H1 (cell line): ENCODE data around the gene TEDC1. TPM values are rescaled to one million over a fixed set of nuclear protein-coding genes. Genes with fewer than 3 reads are reported as not detected.

Experiments
- CTCF ChIA-PET: fragments of 300-600 bp; sonication (Branson Sonifier 250); formaldehyde crosslinking; loops from one replicate; lab custom pipeline; 2021; ENCODE audit not compliant: partially characterized antibody; lab: Charles Lee
- POLR2A ChIA-PET: fragments of 300-600 bp; sonication (Branson Sonifier 250); formaldehyde crosslinking; loops from one replicate; lab custom pipeline; 2021; ENCODE audit warnings: inconsistent platforms; ENCODE audit not compliant: partially characterized antibody; lab: Charles Lee
- DNase-seq, 2 experiments: peaks; one replicate each; pipeline versions ENCODE4 v3.0.0 to v3.0.0-alpha.2; 2010 to 2022; ENCODE audit warnings: low spot score in 2 of 2, low read depth in 1 of 2, mixed read lengths in 1 of 2
- FAIRE-seq: peaks from 2 replicates; lab custom pipeline; 2011; peaks lifted over from hg19 to GRCh38; lab: Jason Lieb, UNC
- H2AFZ ChIP-seq: 2 replicates; pipeline ENCODE4 v1.8.1; 2012; ENCODE audit warnings: low read length, inconsistent platforms
- H2AK5ac ChIP-seq: 2 replicates; pipeline ENCODE4 v1.6.1; 2013; ENCODE audit warnings: low read depth, low read length
- H2BK120ac ChIP-seq: replicated peaks from 2 replicates; pipeline ENCODE3; 2013; ENCODE audit warnings: low read depth, low read length, inconsistent platforms
- H2BK12ac ChIP-seq: 2 replicates; pipeline ENCODE4 v1.6.1; 2013; ENCODE audit warnings: low read depth, low read length
- H2BK15ac ChIP-seq: 2 replicates; pipeline ENCODE4 v1.6.1; 2013; ENCODE audit warnings: low read length
- H2BK20ac ChIP-seq: 2 replicates; pipeline ENCODE4 v1.6.1; 2013; ENCODE audit warnings: low read length
- H2BK5ac ChIP-seq: 2 replicates; pipeline ENCODE4 v1.6.1; 2013; ENCODE audit warnings: low read depth, low read length
- H3K14ac ChIP-seq: 2 replicates; pipeline ENCODE4 v1.6.1; 2013; ENCODE audit warnings: inconsistent platforms; ENCODE audit not compliant: insufficient read length
- H3K18ac ChIP-seq: 2 replicates; pipeline ENCODE4 v1.6.1; 2013; ENCODE audit warnings: low read length; ENCODE audit errors: extremely low read depth
- H3K23ac ChIP-seq: 2 replicates; pipeline ENCODE4 v1.6.1; 2013; ENCODE audit warnings: inconsistent platforms; ENCODE audit not compliant: insufficient read length
- H3K23me2 ChIP-seq: 2 replicates; pipeline ENCODE4 v1.6.1; 2013; ENCODE audit warnings: low read depth, low read length
- H3K27ac ChIP-seq: 2 replicates; pipeline ENCODE4 v1.6.1; 2011; ENCODE audit warnings: low read depth, low read length, inconsistent platforms
- H3K27me3 ChIP-seq, 4 experiments: replicated peaks in 1 of 4; 1 replicate in 1 of 4; 2 replicates in 3 of 4; pipeline versions ENCODE4 v1.6.1 to v1.8.1; 2011 to 2013; ENCODE audit warnings: low read length in 3 of 4, mild to moderate bottlenecking in 3 of 4, inconsistent platforms in 2 of 4, mixed read lengths in 2 of 4, moderate library complexity in 1 of 4; ENCODE audit not compliant: control insufficient read depth in 3 of 4, insufficient read depth in 3 of 4; ENCODE audit errors: extremely low read depth in 1 of 4
- H3K36me3 ChIP-seq, 4 experiments: 2 replicates each; pipeline versions ENCODE4 v1.6.1 to v1.8.1; 2011 to 2013; ENCODE audit warnings: mild to moderate bottlenecking in 4 of 4, low read length in 3 of 4, moderate library complexity in 2 of 4, control low read depth in 1 of 4, inconsistent platforms in 1 of 4; ENCODE audit not compliant: insufficient read depth in 4 of 4, control insufficient read depth in 2 of 4
- H3K4ac ChIP-seq: replicated peaks from 2 replicates; pipeline ENCODE3; 2013; ENCODE audit warnings: low read length, low read depth, mixed read lengths, inconsistent platforms; ENCODE audit not compliant: insufficient read length
- H3K4me1 ChIP-seq, 4 experiments: replicated peaks in 1 of 4; 1 replicate in 1 of 4; 2 replicates in 3 of 4; pipeline versions ENCODE4 v1.6.1 to v1.8.1; 2011 to 2013; ENCODE audit warnings: low read length in 3 of 4, inconsistent platforms in 2 of 4, mixed read lengths in 1 of 4; ENCODE audit not compliant: insufficient read depth in 4 of 4, control insufficient read depth in 3 of 4
- H3K4me2 ChIP-seq, 2 experiments: 2 replicates each; pipeline versions ENCODE4 v1.6.1 to v1.8.1; 2011 to 2013; ENCODE audit warnings: low read depth in 2 of 2, low read length in 2 of 2, control low read depth in 1 of 2, inconsistent platforms in 1 of 2, mild to moderate bottlenecking in 1 of 2; ENCODE audit not compliant: insufficient read depth in 1 of 2
- H3K4me3 ChIP-seq, 4 experiments: fragments of 200-600, 300-600 bp in 1 of 4; sonication (generic), shearing (Covaris generic), sonication (Bioruptor Twin) in 1 of 4; 2 replicates each; pipeline versions ENCODE4 v1.5.1 to v1.8.1; 2011 to 2016; ENCODE audit warnings: low read length in 4 of 4, low read depth in 3 of 4, control low read depth in 2 of 4, inconsistent platforms in 2 of 4, mild to moderate bottlenecking in 2 of 4, mixed read lengths in 1 of 4, moderate library complexity in 1 of 4; ENCODE audit not compliant: insufficient read depth in 2 of 4; ENCODE audit errors: extremely low read depth in 1 of 4
- H3K56ac ChIP-seq: replicated peaks from 2 replicates; pipeline ENCODE3; 2013; ENCODE audit warnings: low read depth, mild to moderate bottlenecking, mixed read lengths, low read length, inconsistent platforms; ENCODE audit not compliant: insufficient read length
- H3K79me1 ChIP-seq: 2 replicates; pipeline ENCODE4 v1.6.1; 2013; ENCODE audit warnings: low read depth, low read length, control low read depth
- H3K79me2 ChIP-seq, 2 experiments: 2 replicates each; pipeline versions ENCODE4 v1.6.1 to v1.8.1; 2012 to 2013; ENCODE audit warnings: low read length in 2 of 2, mild to moderate bottlenecking in 2 of 2, inconsistent platforms in 1 of 2; ENCODE audit not compliant: insufficient read depth in 2 of 2, control insufficient read depth in 1 of 2
- H3K9ac ChIP-seq, 4 experiments: replicated peaks in 1 of 4; 1 replicate in 1 of 4; 2 replicates in 3 of 4; pipeline versions ENCODE4 v1.6.1 to v1.8.1; 2011 to 2013; ENCODE audit warnings: low read depth in 3 of 4, low read length in 3 of 4, control low read depth in 2 of 4, mild to moderate bottlenecking in 2 of 4, moderate library complexity in 2 of 4, inconsistent platforms in 1 of 4; ENCODE audit errors: extremely low read depth in 1 of 4
- H3K9me3 ChIP-seq, 2 experiments: 2 replicates each; pipeline versions ENCODE4 v1.6.1 to v1.8.1; 2012 to 2013; ENCODE audit warnings: mild to moderate bottlenecking in 2 of 2, moderate library complexity in 2 of 2, control low read depth in 1 of 2, inconsistent platforms in 1 of 2, low read depth in 1 of 2, low read length in 1 of 2, mixed read lengths in 1 of 2; ENCODE audit not compliant: insufficient read depth in 2 of 2
- H4K20me1 ChIP-seq, 2 experiments: replicated peaks in 1 of 2; 2 replicates each; pipeline versions ENCODE3 to v1.8.1; 2011 to 2013; ENCODE audit warnings: inconsistent platforms in 2 of 2, low read length in 2 of 2, mild to moderate bottlenecking in 1 of 2; ENCODE audit not compliant: insufficient read depth in 2 of 2, control insufficient read depth in 1 of 2
- H4K5ac ChIP-seq: 2 replicates; pipeline ENCODE4 v1.6.1; 2013; ENCODE audit warnings: low read length, low read depth, mixed read lengths, inconsistent platforms; ENCODE audit not compliant: insufficient read length
- H4K8ac ChIP-seq: 2 replicates; pipeline ENCODE4 v1.8.0; 2013; ENCODE audit warnings: mild to moderate bottlenecking, moderate library complexity, low read length, inconsistent platforms; ENCODE audit not compliant: insufficient read depth; ENCODE audit errors: extremely low read depth
- H4K91ac ChIP-seq: replicated peaks from 2 replicates; pipeline ENCODE3; 2013; ENCODE audit warnings: low read length, mixed read lengths, inconsistent platforms; ENCODE audit not compliant: insufficient read length
- BACH1 ChIP-seq: IDR thresholded peaks from 2 replicates; pipeline ENCODE4 v1.6.1; 2012; ENCODE audit warnings: low read length, improper control_type of control experiment
- CBX5 ChIP-seq: fragments of 300-800, 300-1000 bp; sonication (generic); IDR thresholded peaks from 2 replicates; pipeline ENCODE4 v1.7.1; 2016; ENCODE audit warnings: antibody characterized with exemption, low read length, low read depth
- FOSL1 ChIP-seq: IDR thresholded peaks from 2 replicates; pipeline ENCODE4 v1.6.1; 2011; ENCODE audit warnings: mild to moderate bottlenecking, low read depth, low read length, moderate library complexity; ENCODE audit not compliant: insufficient read depth
- GTF2F1 ChIP-seq: IDR thresholded peaks from 2 replicates; pipeline ENCODE4 v1.6.1; 2012; ENCODE audit warnings: low read depth, low read length, improper control_type of control experiment, borderline replicate concordance
- HDAC6 ChIP-seq: IDR thresholded peaks from one replicate; pipeline ENCODE4 v1.7.1; 2012; ENCODE audit warnings: low read depth, mild to moderate bottlenecking, inconsistent platforms, low read length, moderate library complexity
- JUND ChIP-seq: IDR thresholded peaks from 2 replicates; pipeline ENCODE4 v1.6.1; 2011; ENCODE audit warnings: mild to moderate bottlenecking, improper control_type of control experiment, low read length
- KDM1A ChIP-seq: fragments of 200-600, 300-600 bp; sonication (generic); IDR thresholded peaks from 2 replicates; pipeline ENCODE4 v1.7.1; 2016; ENCODE audit warnings: mild to moderate bottlenecking, low read length, borderline replicate concordance
- MAFK ChIP-seq: IDR thresholded peaks from 2 replicates; pipeline ENCODE4 v1.6.1; 2012; ENCODE audit warnings: low read depth, mild to moderate bottlenecking, improper control_type of control experiment, low read length
- SIN3A ChIP-seq, 2 experiments: IDR thresholded peaks in 1 of 2; conservative IDR thresholded peaks in 1 of 2; 2 replicates each; pipeline ENCODE4 v1.6.1; 2011 to 2012; ENCODE audit warnings: low read length in 2 of 2, improper control_type of control experiment in 1 of 2, low read depth in 1 of 2, mild to moderate bottlenecking in 1 of 2
- SP1 ChIP-seq: IDR thresholded peaks from 2 replicates; pipeline ENCODE4 v1.6.1; 2011; ENCODE audit warnings: low read depth, low read length
- SP4 ChIP-seq: IDR thresholded peaks from 2 replicates; pipeline ENCODE4 v1.6.1; 2012; ENCODE audit warnings: low read length, inconsistent platforms
- WGBS, 2 experiments: shearing (Covaris generic) in 1 of 2; methylation state at CpG; one replicate each; pipeline versions ENCODE4 v1.1.6 to v1.1.7; 2013 to 2015; ENCODE audit warnings: low lambda C conversion rate in 2 of 2, mixed read lengths in 2 of 2, inconsistent platforms in 1 of 2, low coverage in 1 of 2, missing lambda C conversion rate in 1 of 2; ENCODE audit not compliant: insufficient replicate concordance in 2 of 2, insufficient coverage in 1 of 2, insufficient read length in 1 of 2; ENCODE audit errors: extremely low coverage in 1 of 2, missing lambda C conversion rate in 1 of 2; 5-methylcytosine and 5-hydroxymethylcytosine counted together
- polyA plus RNA-seq, 7 experiments: library from polyadenylated mRNA; depleted of rRNA in 3 of 7; stranded (reverse) in 5 of 7; unstranded in 2 of 7; fragments of >200 nt in 5 of 7; fragments of 200-250 nt in 2 of 7; gene quantifications; 1 replicate in 5 of 7; 2 replicates in 1 of 7; 4 replicates in 1 of 7; pipeline versions ENCODE4 v1.2.1 to v1.2.3, GENCODE V29; 2011 to 2013; ENCODE audit warnings: missing spikeins in 2 of 7, mixed read lengths in 2 of 7
- total RNA-seq: library from RNA; stranded (reverse); fragmentation: NEBNext Ultra II Directional; extraction: Animal tissue kit (Norgen Biotek cat#: 25700); gene quantifications from 2 replicates; pipeline ENCODE4 v1.2.1, GENCODE V29; 2021

TEDC1 gene
- total and polyA plus RNA-seq, 2 of the 8 experiments (the other 6 are each of a cell fraction or from before 2014, with no cell fraction given) = 5.6 to 14.8 TPM

DNA sequence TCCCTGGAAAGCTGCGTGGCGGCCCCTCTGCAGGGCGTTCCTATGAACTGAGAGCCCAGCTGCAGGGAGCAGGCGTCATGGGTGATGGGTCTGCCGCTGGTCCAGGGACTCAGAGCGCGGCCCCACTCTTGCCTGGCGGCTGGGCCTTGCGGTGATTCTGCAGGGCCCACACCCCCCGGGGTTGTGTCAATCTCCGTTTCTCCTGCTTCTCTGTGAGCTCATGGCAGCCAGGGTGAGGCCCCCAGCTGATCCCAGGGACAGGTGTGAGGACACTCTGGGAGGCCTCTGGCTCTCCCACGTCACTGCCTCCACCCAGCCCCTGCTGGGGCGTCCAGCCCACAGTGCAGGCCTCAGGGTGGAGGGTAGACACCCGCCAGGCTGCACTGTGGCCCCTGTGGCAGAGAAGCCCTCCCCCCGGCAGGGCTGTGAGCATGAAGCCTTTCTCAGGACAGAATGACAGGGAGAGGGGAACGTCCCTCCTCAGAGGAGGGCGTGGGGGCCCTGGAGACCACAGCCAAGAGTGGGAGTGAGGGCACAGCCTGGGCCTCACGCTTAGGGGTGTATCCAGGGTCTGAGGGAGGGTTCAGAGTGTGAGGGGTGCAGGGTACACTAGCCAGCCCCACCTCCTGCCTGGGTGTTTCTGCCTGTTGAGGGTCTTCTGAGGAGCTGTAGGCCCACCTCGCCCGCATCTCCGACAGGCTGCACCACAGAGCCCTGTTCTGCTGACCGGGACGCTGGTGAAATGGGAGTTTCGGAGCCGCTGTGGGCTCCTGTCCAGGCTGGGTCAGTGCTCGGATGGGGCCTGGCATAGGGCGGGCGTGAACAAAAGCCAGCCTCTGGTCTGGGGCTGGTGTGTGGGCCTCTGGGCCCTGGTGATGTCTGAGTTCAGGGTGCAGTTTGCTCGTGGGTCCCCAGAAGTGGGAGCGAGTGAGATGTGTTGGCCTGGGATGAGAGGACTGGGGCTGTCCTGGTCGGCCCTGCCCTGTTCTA is 43.1 kb upstream of the TEDC1 start:
- Histone ChIP-seq H2BK20ac (no peak overlapping the region), H3K27ac (no peak overlapping the region), H3K4ac (no peak overlapping the region), H3K79me1 (peaks cover 8% of the 10 kb centered on the region; the same call in 1 of the 2 replicates), H2BK12ac (no peak overlapping the region), H2AK5ac (no peak overlapping the region), H2BK5ac (no peak overlapping the region), H3K79me2 (peaks cover 0 to 5% of the 10 kb centered on the region in 2 experiments; a peak in 2 of 4 replicates), H4K5ac (no peak overlapping the region), H3K4me1 (no peaks in the 10 kb centered on the region), H3K4me2 (no peak overlapping the region), H2AFZ (no peak overlapping the region), H3K9me3 (no peaks in the 10 kb centered on the region), H3K27me3 (no peaks in the 10 kb centered on the region), H3K9ac (no peak overlapping the region), H3K14ac (no peak overlapping the region), H3K36me3 (peaks cover 15 to 36% (median 26%) of the 10 kb centered on the region in 4 experiments), H3K4me3 (no peak overlapping the region), H4K20me1 (peaks cover 14 to 17% of the 10 kb centered on the region in 2 experiments), H3K56ac (no peak overlapping the region), H3K23me2 (no peaks in the 10 kb centered on the region), H3K18ac (no peak overlapping the region), H2BK15ac (no peak overlapping the region), H4K8ac (peak overlapping the region; percentile 45; the same call in 1 of the 2 replicates), H4K91ac (no peak overlapping the region), H3K23ac (no peak overlapping the region), H2BK120ac (no peak overlapping the region)
- DNase-seq = no peak
- POLR2A ChIA-PET = interaction anchor here (0.6 to 3.0 kb wide), 6 partner anchors 9 to 182 kb away, joined by 3 to 21 read pairs (median 4); no protein-coding TSS in a partner anchor
- 93% methylated on average over 29 of the region's 31 CpGs; no CpG with 5 or more reads in 1 of the 2 experiments for WGBS, 2 experiments
- CTCF ChIA-PET = interaction anchor here (0.6 to 3.0 kb wide), 20 partner anchors 10 to 127 kb away, joined by 3 to 23 read pairs (median 4); no protein-coding TSS in a partner anchor
- FAIRE-seq = no peak
- TF ChIP-seq SIN3A (conservative IDR thresholded peaks at IDR 0.05 in 1 of 2, IDR thresholded peaks at IDR 0.05 in 1 of 2; ENCODE audit: low read depth in 1 of 2, low read length in 2 of 2) = no peak
- TF ChIP-seq SP4 = no peak
- TF ChIP-seq HDAC6 = no peak
- no peak for TF ChIP-seq JUND
- TF ChIP-seq GTF2F1 = no peak
- TF ChIP-seq KDM1A = no peak
- no peak for TF ChIP-seq SP1
- TF ChIP-seq FOSL1 = no peak
- TF ChIP-seq BACH1 = no peak
- TF ChIP-seq CBX5 = no peak
- no peak for TF ChIP-seq MAFK
